ENCODE results near the gene NVL.

Gene NVL

GRCh38 chr1:224276771-224277487 lies 53.0 kb downstream of the NVL start:
- DNase-seq: no peak

GRCh38 chr1:224274970-224275626 lies 54.9 kb downstream of the NVL start:
- DNase-seq: no peak

DNA sequence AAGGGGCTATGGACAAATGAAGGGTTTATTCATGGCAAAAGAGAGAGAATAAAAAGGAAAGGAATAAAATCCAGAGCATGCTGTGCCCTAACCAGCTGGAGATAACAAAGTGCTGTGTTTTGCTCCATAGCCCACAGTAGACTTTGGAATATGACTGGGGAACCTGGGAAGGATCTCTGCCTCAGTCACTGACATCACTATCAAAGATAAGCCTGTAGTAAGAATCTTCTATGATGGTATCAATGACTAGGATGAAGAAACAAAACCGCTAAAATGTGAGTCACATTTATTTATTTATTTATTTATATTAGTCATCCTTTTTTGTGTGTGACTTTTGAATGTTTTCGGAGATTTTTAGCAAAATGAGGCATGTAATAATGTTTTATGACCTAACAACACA lies 56.3 kb downstream of the NVL start:
- DNase-seq: no peak

DNA sequence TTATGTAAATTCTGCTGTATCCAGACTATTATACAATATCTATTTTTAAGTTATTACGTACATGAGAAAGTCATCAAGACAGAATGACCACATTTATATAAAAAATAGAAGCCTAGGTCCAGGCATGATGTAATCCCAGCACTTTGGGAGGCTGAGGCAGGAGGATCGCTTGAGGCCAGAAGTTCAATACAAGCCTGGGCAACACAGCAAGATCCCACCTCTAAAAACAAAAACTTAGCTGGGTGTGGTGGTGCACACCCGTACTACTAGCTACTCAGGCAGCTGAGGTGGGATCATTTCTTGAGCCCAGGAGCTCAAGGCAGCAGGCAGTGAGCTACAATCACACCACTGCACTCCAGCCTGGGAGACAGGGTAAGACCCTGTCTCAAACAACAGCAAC lies 58.9 kb downstream of the NVL start:
- no peak for DNase-seq

DNA sequence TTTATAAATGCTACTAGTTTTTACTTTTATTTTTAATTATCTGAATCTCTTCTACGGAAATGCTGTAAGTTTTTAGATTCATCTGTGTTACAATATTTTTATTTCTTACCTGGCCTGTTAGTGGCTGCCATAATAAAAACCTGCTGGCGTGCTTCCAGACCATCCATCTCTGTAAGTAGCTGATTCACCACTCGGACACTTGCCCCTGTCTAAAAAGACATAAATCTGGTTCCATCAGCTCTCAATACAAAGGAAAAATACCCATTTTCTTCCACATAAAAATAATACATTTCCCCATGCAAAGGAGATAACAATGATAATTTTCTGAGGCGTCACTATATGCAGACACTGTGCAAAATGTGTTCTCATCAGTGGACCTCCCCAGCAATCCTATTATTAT lies 62.0 kb downstream of the NVL start:
- no peak for DNase-seq

DNA sequence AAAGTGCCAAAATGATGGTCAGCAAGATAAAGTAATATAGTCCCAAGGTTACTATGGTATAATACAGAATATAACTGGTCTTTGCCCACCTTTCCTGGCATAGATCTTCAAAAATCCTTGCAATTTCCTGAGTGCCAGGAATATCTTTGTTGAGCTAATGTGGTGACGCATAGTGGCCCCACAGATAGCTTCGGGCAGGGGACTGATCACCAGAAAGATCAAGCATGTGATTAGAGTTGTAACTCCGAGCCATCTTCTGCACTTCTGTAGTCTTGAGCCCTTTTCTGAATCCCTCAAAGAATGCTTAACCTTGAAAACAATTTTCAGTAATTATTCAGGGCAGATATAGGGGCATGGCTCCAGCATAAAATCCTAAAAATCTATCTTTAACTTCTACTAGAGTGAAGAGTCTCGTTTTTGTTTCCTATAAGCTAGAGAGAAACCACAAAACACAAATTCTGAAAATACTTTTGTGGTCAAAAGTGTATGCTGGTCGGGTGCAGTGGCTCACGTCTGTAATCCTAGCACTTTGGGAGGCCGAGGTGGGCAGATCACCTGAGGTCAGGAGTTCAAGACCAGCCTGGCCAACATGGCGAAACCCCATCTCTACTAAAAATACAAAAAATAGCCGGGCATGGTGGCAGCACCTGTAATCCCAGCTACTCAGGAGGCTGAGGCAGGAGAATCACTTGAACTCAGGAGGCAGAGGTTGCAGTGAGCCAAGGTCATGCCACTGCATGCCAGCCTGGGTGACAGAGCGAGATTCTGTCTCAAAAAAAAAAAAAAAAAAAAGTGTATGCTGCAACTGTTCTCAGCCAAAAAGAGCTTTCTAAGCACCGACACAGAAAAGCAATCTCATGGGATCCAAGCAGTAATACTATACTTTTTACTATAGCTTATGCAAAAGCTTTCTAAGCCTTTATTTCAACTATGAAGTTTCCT lies 62.8 kb downstream of the NVL start:
- no peak for DNase-seq

DNA sequence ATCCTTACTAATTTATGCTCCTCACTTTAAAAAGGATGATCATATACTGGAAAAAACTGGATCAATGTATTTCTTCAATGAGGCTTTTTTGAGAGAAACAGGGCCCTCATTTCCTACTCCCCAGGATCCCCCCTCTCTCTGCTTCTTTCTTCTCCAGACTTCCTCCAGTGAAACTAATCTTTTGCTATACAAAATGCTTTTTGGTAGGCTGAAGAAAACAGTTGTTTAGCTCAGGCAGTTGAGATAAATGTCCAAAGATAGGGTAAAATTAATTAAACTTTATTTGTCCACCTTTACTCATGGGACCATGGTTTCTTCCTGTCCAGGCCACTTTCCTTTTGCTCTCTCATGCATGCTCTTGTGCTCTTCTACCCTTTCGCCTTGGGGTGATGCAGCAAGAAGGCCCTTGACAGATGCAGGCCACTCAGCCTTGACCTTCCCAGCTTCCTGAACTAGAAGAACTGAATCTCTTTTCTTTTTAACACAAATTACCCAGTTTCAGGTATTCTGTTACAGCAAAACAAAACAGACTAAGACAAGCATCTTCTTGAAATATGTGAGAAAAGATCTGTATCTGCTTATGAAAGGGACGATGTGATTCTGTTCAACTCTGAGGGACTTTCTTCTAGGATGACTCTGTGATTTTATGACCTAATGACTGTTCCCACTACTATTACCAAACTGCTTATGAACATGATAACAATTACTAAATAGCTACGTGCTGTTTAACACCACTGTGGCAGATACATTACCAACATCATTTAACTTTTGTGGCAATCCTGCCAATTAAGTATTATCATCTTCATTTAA lies 63.7 kb downstream of the NVL start:
- no peak for DNase-seq

DNA sequence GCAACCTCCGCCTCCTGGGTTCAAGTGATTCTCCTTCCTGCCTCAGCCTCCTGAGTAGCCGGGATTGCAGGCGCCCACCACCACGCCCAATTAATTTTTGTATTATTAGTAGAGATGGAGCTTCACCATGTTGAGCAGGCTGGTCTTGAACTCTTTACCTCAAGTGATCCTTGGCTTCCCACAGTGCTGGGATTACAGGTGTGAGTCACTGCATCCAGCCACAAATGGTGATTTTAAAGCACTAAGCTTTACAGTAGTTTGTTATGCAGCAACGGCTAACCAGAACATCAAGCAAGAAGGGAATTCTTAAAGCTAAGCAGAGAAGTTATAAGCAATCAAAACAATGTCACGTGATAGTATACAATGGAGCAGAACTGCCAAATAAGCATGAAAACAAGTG lies 65.7 kb downstream of the NVL start:
- DNase-seq: no peak

- no peak for DNase-seq
Observed at GRCh38 chr1:224262373-224263054, 67.5 kb downstream of the NVL start.

DNA sequence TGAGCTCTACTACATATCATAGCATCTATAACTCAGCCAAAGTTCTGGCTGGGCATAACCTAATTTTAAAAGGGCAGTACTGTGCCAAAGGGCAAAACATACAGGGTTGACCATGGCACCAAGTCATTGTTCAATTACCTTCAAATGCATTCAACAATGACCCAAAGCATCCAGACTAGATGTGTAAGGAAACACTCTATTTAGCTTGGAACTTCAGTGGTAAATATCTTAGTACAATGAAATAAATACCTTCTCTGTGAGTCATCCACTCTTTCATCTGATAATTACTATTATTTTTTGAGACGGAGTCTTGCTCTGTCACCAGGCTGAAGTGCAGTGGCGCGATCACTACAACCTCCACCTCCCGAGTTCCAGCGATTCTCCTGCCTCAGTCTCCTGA lies 70.0 kb downstream of the NVL start:
- DNase-seq: no peak

DNA sequence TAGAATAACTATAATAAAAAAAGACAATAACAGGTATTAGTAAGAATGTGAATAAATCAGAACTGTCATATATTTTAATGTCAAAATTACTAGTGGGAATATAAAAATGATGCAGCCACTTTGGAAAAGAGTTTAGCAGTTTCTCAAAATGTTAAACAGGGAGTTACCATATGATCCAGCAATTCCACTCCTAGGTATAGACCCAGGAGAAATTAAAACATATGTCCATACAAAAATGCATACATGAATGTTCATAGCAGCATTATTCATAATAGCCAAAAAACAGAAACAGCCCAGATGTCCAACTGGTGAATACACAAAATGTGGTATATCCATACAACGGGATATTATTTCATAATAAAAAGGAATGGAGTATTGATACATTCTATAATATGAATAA lies 71.6 kb downstream of the NVL start:
- no peak for DNase-seq

DNA sequence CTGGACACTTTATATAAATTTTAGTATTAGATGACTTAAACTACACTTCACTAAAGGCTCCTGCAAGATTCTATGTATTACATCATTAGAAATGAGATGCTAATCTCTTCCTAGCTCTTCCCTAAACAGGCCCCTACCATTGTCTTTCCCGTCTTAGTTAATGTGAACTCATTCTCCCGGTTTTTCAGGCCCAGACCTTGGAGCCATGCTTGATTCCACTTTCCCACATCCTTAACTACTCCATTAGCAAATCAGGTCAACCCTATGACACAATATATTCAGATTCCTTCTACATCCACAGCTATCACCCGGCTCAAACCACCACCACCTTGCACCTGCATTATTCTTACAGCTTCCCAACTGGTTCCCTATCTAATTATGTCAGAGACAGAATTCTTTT lies 73.3 kb downstream of the NVL start:
- no peak for DNase-seq

DNA sequence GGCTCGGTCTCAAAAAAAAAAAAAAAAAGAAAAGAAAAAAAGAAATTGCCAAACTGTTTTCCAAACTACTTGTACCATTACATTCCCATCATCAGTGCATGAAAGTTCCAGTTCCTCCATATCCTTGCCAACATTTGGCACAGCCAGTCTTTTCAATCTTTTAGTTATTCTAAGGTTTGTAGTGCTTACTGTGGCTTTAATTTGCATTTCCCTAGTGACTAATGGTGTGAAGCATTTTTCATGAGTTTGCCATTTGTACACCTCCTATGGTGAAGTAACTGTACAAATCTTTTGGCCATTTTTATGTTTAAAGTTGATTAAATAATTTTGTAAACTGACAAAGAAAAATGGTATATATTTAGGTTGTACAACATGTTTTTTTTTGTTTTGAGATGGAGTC lies 76.3 kb downstream of the NVL start:
- DNase-seq: no peak

DNA sequence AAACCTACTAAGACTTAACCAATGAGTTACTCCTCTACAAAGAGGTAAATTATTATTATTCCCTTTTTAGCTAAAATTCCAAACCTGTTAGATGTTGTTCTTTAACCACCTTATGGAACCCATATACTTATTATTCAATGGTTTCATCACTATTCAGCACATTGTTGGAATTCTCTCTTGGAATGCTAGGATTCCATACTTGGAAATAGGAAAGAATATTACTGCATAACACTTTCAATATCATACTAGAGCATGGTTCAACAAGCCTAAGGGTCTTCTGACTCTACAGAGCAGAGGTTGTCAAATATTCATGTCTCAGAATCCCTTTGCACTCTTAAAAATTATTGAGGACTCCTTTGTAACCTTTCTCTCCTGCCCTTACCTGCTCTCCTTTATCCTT lies 77.5 kb downstream of the NVL start:
- no peak for DNase-seq

DNA sequence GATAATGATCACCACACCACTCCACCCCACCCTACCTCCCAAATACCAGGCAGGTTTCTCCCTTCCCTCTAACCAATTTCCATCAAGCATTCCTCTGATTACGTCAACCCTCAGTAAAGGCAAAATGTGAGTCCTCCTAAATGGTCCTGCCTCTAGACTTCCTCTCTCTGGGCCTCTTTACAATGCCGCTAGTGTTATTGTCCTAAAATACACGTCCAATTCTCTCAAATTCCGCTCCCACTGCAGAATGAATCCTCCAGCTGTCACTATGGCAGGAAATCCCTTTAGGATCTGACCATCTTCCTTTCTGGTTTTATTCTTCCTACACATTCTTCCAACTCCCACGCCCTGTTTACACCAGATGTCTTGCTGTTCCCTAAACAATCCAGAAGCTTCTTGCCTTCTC lies 78.2 kb downstream of the NVL start:
- DNase-seq: no peak

GRCh38 chr1:224245188-224245587 lies 84.8 kb downstream of the NVL start:
- DNase-seq: peak in 1 of 2 experiments; percentile 14

DNA sequence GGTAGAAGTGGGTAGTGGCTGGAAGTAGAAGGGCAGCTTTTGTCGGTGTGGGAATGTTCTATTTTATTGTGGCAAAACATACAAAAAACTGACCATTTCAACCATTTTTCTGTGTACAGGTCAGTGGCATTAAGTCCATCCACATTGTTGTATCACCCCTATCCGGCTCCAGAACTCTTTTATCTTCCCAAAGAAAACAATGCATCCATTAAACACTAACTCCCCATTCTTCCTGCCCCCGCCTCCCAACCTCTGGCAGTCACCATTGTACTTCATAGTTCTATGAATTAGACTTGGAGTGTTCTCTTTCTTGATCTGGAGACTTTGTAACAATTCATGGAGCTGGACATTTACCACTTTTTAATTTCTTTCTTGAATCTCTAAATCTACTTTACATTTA lies 91.2 kb downstream of the NVL start:
- no peak for DNase-seq

GRCh38 chr1:224238212-224238611 lies 91.8 kb downstream of the NVL start:
- no peak for DNase-seq

DNA sequence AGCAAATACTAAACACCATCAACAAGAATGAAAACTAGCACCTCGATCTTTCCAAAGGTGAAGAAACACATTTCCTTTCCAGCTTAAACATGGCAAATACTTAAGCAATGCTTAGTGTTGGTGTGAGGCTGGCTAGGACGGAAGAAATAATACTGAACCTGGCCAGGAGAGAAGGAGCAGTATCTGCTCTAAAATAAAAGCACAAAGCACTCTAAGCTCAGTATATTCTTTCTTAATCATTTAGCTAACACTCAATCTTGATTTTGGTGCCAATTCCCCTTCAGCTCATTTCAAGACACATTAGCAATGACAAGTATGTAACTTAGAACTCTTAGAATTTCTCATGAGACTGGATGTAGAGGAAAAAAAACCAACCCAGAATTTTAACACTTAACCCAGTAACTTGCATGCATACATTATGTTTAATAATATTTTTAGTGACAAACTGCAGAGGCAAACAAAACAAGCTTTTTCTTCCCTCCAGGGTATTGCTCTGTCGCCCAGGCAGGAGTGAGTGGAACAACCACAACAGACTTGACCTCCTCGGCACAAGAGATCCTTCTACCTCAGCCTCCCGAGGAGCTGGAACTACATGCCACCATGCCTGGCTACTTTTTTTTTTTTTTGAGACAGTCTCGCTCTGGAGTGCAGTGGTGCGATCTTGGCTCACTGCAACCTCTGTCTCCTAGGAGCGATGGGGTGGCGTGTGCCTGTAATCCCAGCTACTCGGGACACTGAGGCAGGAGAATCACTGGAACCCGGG lies 92.7 kb downstream of the NVL start:
- DNase-seq: no peak

- no peak for DNase-seq
Observed at GRCh38 chr1:224235813-224236493, 94.0 kb downstream of the NVL start.

GRCh38 chr1:224234017-224234416 lies 96.0 kb downstream of the NVL start:
- DNase-seq: no peak
